ENCODE measurements around the gene MCM5. TPM values are rescaled to one million over a fixed set of nuclear protein-coding genes. Genes with fewer than 3 reads are reported as not detected.

Gene MCM5
- total RNA-seq, 2 donors from 2014 or later = 155 to 179 TPM

DNA sequence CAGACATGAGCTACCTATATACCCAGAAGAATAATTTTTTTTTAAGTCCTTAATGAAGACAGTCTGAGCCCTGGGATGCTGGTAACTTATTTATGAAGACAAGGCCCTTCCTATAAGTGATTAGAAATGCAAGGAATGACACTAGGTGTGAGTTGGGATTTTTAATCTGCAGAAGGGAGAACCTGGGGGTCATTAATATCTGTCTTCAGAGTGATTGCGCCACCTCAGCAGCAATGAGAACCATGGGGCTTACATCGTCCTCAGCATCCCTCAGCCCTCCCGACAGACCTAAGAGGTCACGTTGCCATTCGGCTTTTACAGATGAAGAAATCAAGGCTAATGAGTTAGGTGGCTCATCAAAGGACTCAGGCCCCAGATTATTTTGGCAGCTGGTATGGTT is 55.6 kb downstream of the MCM5 start:
- WGBS, 2 experiments (ENCODE audit: insufficient coverage in 1 of 2, insufficient read length in 1 of 2) = 86 to 93% methylated on average over 3 to 5 of the region's 5 CpGs
- H3K36me3 ChIP-seq (ENCODE audit: control insufficient read depth, insufficient read depth, low read length) = no peaks in the 10 kb centered on the region
- no peaks in the 10 kb centered on the region for H3K9me3 Mint-ChIP-seq
- peaks cover 11% of the 10 kb centered on the region for H3K4me1 ChIP-seq (ENCODE audit: control insufficient read depth, insufficient read depth, low read length)
- TF ChIP-seq CTCF (conservative IDR thresholded peaks at IDR 0.05) = no peak
- peaks cover 5% of the 10 kb centered on the region for H3K27me3 Mint-ChIP-seq (ENCODE audit: insufficient read depth)
- no peaks in the 10 kb centered on the region for H3K36me3 Mint-ChIP-seq (ENCODE audit: low read depth)
- peaks cover 17% of the 10 kb centered on the region for H3K4me1 Mint-ChIP-seq
- no peak overlapping the region for H3K27ac Mint-ChIP-seq
- DNase-seq = no peak
- H3K27ac ChIP-seq (ENCODE audit: low read depth, low read length) = no peak overlapping the region
- H3K27me3 ChIP-seq (ENCODE audit: control insufficient read depth, insufficient read depth, low read length, poor library complexity, severe bottlenecking) = no peaks in the 10 kb centered on the region
- no peak overlapping the region for H3K9ac ChIP-seq (ENCODE audit: extremely low read depth, low read length, poor library complexity, severe bottlenecking)
- H3K9me3 ChIP-seq (ENCODE audit: control insufficient read depth, low read length) = no peaks in the 10 kb centered on the region
- H3K4me3 ChIP-seq (ENCODE audit: low read length) = no peak overlapping the region
- H3K4me3 Mint-ChIP-seq = no peak overlapping the region

DNA sequence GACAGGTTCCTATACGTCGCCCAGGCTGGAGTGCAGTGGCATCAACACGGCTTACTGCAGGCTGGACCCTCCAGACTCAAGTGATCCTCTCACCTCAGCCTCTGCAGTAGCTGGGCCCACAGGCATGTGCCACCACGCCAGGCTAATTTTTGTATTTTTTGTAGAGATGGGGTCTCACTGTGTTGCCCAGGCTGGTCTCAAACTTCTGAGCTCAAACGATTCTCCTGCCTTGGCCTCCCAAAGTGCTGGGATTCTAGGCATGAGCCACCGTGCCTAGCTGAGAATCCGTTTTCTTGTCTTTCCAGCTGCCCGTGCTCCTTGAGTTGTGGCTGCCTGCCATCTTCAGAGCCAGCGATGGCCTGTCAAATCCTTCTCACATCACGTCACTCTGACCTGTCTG is 56.8 kb downstream of the MCM5 start:
- H3K4me1 ChIP-seq (ENCODE audit: control insufficient read depth, insufficient read depth, low read length) = peaks cover 11% of the 10 kb centered on the region
- Mint-ChIP-seq H3K9me3 (no peaks in the 10 kb centered on the region), H3K4me3 (no peak overlapping the region), H3K27me3 (ENCODE audit: insufficient read depth) (peaks cover 5% of the 10 kb centered on the region), H3K27ac (no peak overlapping the region), H3K4me1 (peaks cover 17% of the 10 kb centered on the region), H3K36me3 (ENCODE audit: low read depth) (no peaks in the 10 kb centered on the region)
- no peaks in the 10 kb centered on the region for H3K36me3 ChIP-seq (ENCODE audit: control insufficient read depth, insufficient read depth, low read length)
- no peak overlapping the region for H3K9ac ChIP-seq (ENCODE audit: extremely low read depth, low read length, poor library complexity, severe bottlenecking)
- H3K4me3 ChIP-seq (ENCODE audit: low read length) = no peak overlapping the region
- WGBS, 2 experiments (ENCODE audit: insufficient coverage in 1 of 2, insufficient read length in 1 of 2) = 91 to 96% methylated on average over 6 to 10 of the region's 10 CpGs
- DNase-seq = no peak
- H3K27me3 ChIP-seq (ENCODE audit: control insufficient read depth, insufficient read depth, low read length, poor library complexity, severe bottlenecking) = no peaks in the 10 kb centered on the region
- no peak for TF ChIP-seq CTCF (conservative IDR thresholded peaks at IDR 0.05)
- H3K27ac ChIP-seq (ENCODE audit: low read depth, low read length) = no peak overlapping the region
- H3K9me3 ChIP-seq (ENCODE audit: control insufficient read depth, low read length) = no peaks in the 10 kb centered on the region

- H3K27me3 ChIP-seq (ENCODE audit: control insufficient read depth, insufficient read depth, low read length, poor library complexity, severe bottlenecking) = no peaks in the 10 kb centered on the region
- WGBS, 2 experiments (ENCODE audit: insufficient coverage in 1 of 2, insufficient read length in 1 of 2) = 76 to 80% methylated on average over 5 to 9 of the region's 9 CpGs
- no peaks in the 10 kb centered on the region for H3K9me3 ChIP-seq (ENCODE audit: control insufficient read depth, low read length)
- no peak overlapping the region for H3K4me3 ChIP-seq (ENCODE audit: low read length)
- Mint-ChIP-seq H3K27ac (no peak overlapping the region), H3K4me3 (no peak overlapping the region), H3K27me3 (ENCODE audit: insufficient read depth) (peaks cover 5% of the 10 kb centered on the region), H3K4me1 (peaks cover 17% of the 10 kb centered on the region), H3K36me3 (ENCODE audit: low read depth) (no peaks in the 10 kb centered on the region), H3K9me3 (no peaks in the 10 kb centered on the region)
- no peaks in the 10 kb centered on the region for H3K36me3 ChIP-seq (ENCODE audit: control insufficient read depth, insufficient read depth, low read length)
- no peak overlapping the region for H3K27ac ChIP-seq (ENCODE audit: low read depth, low read length)
- peak; percentile 48 for DNase-seq
- TF ChIP-seq CTCF (conservative IDR thresholded peaks at IDR 0.05) = no peak
- no peak overlapping the region for H3K9ac ChIP-seq (ENCODE audit: extremely low read depth, low read length, poor library complexity, severe bottlenecking)
- H3K4me1 ChIP-seq (ENCODE audit: control insufficient read depth, insufficient read depth, low read length) = peaks cover 11% of the 10 kb centered on the region
Measured at GRCh38 chr22:35457729-35458546, 58.0 kb downstream of the MCM5 start.
